Measurements from ENCODE around the gene CCDC87.
A peak's percentile ranks its signal among the peaks of the same experiment; 100 is the strongest.
"Not testable (repeated sequence)": the region's sequence is repeated elsewhere in the genome, so short reads cannot be mapped to it uniquely, and the experiment has no call there.

The CCDC87 gene

DNA sequence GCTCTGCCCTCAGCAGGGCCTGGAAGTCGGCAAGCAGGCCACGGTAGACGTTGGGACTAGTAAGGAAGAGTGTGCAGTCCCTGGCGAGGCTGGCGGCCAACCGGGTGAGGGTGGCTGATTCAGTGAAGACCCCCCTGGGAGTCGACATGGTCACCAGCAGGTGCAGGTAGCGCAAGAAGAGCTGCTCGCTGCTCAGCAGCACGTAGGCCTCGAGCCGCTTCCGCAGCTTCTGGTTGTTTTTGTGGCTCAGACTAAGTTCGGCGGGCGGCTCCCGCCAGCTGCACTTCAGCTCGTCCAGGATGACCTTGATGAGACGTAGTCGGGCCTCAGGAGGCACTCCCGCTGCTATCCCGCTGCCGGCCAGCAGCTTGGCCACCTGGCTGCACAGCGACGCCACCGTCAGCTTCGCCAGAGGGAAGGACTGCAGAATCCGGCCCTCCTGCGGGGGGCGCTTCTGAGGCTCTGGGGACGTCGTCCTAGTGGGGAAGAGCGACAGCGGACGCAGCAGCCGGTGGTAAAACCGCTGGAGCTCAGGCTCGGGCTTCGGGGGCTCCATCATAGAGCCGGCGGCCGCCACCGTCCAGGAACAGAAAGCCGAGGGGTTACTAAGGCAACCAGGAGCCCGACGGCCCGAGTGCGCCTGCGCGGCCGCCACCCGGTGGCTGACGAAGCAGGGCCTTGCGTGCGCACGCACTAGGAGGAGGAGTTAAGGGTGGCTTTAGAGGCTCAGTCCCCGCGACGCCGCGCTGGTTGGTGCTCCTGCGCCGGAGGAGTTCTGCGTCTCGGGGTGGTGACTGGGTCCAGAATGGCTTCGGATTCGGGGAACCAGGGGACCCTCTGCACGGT is at the start of gene CCDC87, which contains the start of gene CCS:
Gene CCDC87 (minus strand): TSS at position 607 of the 846 bp plus-strand sequence. CDS start 48 bp downstream, at position 559.
Gene CCS (plus strand): TSS at position 729 of the 846 bp plus-strand sequence. CDS start 77 bp downstream, at position 806.
- peak within 1 kb of the TSS; percentile 99 to 100 (median 100) for H3K4me3 Mint-ChIP-seq
- H3K9me3 Mint-ChIP-seq = peaks cover 13% of the 10 kb centered on the region
- peaks cover 19% of the 10 kb centered on the region for H3K4me1 Mint-ChIP-seq
- peak within 1 kb of the TSS; percentile 89 to 97 (median 95) for H3K27ac Mint-ChIP-seq
- H3K36me3 Mint-ChIP-seq (ENCODE audit: low read depth) = peaks cover 4% of the 10 kb centered on the region
- no peaks in the 10 kb centered on the region for H3K27me3 Mint-ChIP-seq (ENCODE audit: low read depth)
- TF ChIP-seq, protein P1, sequence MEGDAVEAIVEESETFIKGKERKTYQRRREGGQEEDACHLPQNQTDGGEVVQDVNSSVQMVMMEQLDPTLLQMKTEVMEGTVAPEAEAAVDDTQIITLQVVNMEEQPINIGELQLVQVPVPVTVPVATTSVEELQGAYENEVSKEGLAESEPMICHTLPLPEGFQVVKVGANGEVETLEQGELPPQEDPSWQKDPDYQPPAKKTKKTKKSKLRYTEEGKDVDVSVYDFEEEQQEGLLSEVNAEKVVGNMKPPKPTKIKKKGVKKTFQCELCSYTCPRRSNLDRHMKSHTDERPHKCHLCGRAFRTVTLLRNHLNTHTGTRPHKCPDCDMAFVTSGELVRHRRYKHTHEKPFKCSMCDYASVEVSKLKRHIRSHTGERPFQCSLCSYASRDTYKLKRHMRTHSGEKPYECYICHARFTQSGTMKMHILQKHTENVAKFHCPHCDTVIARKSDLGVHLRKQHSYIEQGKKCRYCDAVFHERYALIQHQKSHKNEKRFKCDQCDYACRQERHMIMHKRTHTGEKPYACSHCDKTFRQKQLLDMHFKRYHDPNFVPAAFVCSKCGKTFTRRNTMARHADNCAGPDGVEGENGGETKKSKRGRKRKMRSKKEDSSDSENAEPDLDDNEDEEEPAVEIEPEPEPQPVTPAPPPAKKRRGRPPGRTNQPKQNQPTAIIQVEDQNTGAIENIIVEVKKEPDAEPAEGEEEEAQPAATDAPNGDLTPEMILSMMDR (IDR thresholded peaks at IDR 0.05; ENCODE audit: unreplicated experiment in 3 of 3) = peak; percentile 50 to 71 (median 56)

GRCh38 chr11:66641834-66642233 is 49.0 kb upstream of the CCDC87 start:
- peaks cover 86% of the 10 kb centered on the region for H3K4me1 Mint-ChIP-seq
- H3K9me3 Mint-ChIP-seq = no peaks in the 10 kb centered on the region
- peak overlapping the region; percentile 95 to 98 (median 97) for H3K4me3 Mint-ChIP-seq
- H3K36me3 Mint-ChIP-seq (ENCODE audit: low read depth) = peaks cover 76% of the 10 kb centered on the region
- TF ChIP-seq, protein P1 (IDR thresholded peaks at IDR 0.05; ENCODE audit: unreplicated experiment in 3 of 3) = no peak
- no peaks in the 10 kb centered on the region for H3K27me3 Mint-ChIP-seq (ENCODE audit: low read depth)
- H3K27ac Mint-ChIP-seq = peak overlapping the region in 1 of 3 experiments; percentile 3

DNA sequence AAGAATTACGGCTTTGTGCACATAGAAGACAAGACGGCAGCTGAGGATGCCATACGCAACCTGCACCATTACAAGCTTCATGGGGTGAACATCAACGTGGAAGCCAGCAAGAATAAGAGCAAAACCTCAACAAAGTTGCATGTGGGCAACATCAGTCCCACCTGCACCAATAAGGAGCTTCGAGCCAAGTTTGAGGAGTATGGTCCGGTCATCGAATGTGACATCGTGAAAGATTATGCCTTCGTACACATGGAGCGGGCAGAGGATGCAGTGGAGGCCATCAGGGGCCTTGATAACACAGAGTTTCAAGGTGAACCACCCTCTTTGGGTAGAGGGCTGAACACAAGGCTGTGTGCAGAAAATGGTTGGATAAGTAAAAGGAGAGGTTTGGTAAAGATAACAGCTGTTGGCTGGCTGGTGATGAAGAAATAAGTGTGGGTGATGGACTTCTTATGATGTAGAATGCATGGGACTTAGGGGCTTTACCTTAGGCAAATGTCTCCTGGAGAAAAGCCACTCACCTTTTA is 47.0 kb upstream of the CCDC87 start:
- Mint-ChIP-seq H3K4me1 (peaks cover 69% of the 10 kb centered on the region), H3K36me3 (ENCODE audit: low read depth) (peaks cover 57% of the 10 kb centered on the region), H3K4me3 (peak overlapping the region; percentile 95 to 98 (median 97)), H3K27ac (peak overlapping the region; percentile 98)
- H3K9me3 Mint-ChIP-seq; H3K27me3 Mint-ChIP-seq (ENCODE audit: low read depth): not testable (repeated sequence)

- TF ChIP-seq, protein P1 (IDR thresholded peaks at IDR 0.05; ENCODE audit: unreplicated experiment in 3 of 3) = no peak
- Mint-ChIP-seq H3K4me1 (peaks cover 62% of the 10 kb centered on the region), H3K4me3 (peak overlapping the region; percentile 95 to 98 (median 97)), H3K27ac (peak overlapping the region; percentile 98), H3K27me3 (ENCODE audit: low read depth) (no peaks in the 10 kb centered on the region), H3K36me3 (ENCODE audit: low read depth) (peaks cover 57% of the 10 kb centered on the region), H3K9me3 (no peaks in the 10 kb centered on the region)
Measured at GRCh38 chr11:66639066-66639813, 46.4 kb upstream of the CCDC87 start.

GRCh38 chr11:66638177-66639065 is 45.6 kb upstream of the CCDC87 start, which contains the start of gene RBM4:
RBM4 (plus strand) TSS chr11:66638703; CDS start chr11:66639712, 1,009 bp downstream.
- Mint-ChIP-seq H3K4me3 (peak within 1 kb of the TSS; percentile 95 to 98 (median 97)), H3K27me3 (ENCODE audit: low read depth) (no peaks in the 10 kb centered on the region), H3K36me3 (ENCODE audit: low read depth) (peaks cover 52% of the 10 kb centered on the region), H3K9me3 (no peaks in the 10 kb centered on the region), H3K4me1 (peaks cover 54% of the 10 kb centered on the region), H3K27ac (peak within 1 kb of the TSS; percentile 98)
- TF ChIP-seq, protein P1 (IDR thresholded peaks at IDR 0.05; ENCODE audit: unreplicated experiment in 3 of 3) = no peak

All from nephron (organoid).